ENCODE results near the gene SHLD1. TPM values are rescaled to one million over a fixed set of nuclear protein-coding genes. Genes with fewer than 3 reads are reported as not detected.

Gene SHLD1
- total and polyA plus RNA-seq, 4 donors, result 6.2 to 9.0 (median 8.6) TPM

DNA sequence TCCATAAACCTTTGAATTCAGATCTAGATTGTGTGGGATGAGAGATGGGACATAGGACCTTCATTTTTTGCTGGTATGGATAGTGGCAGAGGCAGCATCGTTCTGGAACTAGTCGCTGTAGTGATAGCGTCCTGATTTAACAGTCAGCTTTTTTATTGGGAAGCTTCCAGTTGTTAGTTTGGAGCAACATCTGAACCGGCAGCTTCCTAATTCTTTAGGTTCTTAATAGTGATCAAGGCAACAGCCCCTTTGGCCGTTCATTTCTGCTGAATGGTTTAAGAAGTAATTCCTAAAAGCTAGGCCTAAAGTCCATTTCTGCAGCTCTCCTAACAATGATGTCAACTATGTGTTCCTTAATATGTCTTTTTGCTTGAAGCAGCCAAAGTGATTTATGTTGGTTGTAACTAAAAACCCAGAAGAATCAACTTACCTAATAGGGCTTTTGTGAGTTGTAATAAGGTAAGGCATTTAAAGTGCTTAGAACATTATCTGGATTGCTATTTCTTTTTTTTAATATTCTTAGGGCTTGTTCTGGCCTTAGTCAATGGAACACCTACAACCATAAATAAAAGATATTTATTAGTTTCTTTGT lies 90.3 kb downstream of the SHLD1 start:
- H3K36me3 ChIP-seq (ENCODE audit: control insufficient read depth, insufficient read depth, low read length), result no peaks in the 10 kb centered on the region
- H3K4me3 ChIP-seq (ENCODE audit: low read depth, low read length), result no peak overlapping the region
- H3K27ac ChIP-seq (ENCODE audit: low read depth, low read length), result no peak overlapping the region

DNA sequence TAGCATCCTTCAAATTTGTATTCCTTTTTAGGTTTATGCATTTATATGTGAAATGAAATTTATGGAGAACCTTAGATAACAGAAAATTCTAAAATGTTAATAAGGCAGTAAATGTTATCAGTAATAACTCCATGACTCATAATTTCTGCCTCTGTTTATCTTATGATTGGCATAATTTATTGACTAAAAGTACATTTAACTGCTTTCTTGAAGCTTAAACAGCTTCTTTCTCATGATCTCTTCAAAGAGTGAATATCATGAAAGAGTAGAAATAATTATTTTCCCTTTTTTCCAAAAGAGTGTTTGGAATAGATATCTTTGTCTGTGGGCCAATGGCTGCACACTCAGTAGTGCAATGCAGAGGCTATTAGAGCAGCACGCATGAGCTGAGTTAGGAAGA lies 91.3 kb downstream of the SHLD1 start:
- Histone ChIP-seq H3K27me3 (ENCODE audit: control insufficient read depth, insufficient read depth, low read length) (no peaks in the 10 kb centered on the region), H3K4me3 (ENCODE audit: low read depth, low read length) (no peak overlapping the region), H3K4me1 (ENCODE audit: control insufficient read depth, insufficient read depth, low read length) (no peaks in the 10 kb centered on the region), H3K27ac (ENCODE audit: low read depth, low read length) (no peak overlapping the region), H3K9me3 (ENCODE audit: control insufficient read depth, insufficient read depth, low read length) (no peaks in the 10 kb centered on the region), H3K36me3 (ENCODE audit: control insufficient read depth, insufficient read depth, low read length) (no peaks in the 10 kb centered on the region)
- no peak for DNase-seq (ENCODE audit: low read depth in 4 of 6, low spot score in 6 of 6)
- WGBS (ENCODE audit: insufficient coverage), result no CpG with 5 or more reads among the region's 1 CpG

More for the DNA sequence above, 90.3 kb downstream of the SHLD1 start:
- no peaks in the 10 kb centered on the region for H3K9me3 ChIP-seq (ENCODE audit: control insufficient read depth, insufficient read depth, low read length)
- no peak for DNase-seq (ENCODE audit: low read depth in 4 of 6, low spot score in 6 of 6)
- no peaks in the 10 kb centered on the region for H3K27me3 ChIP-seq (ENCODE audit: control insufficient read depth, insufficient read depth, low read length)
- H3K4me1 ChIP-seq (ENCODE audit: control insufficient read depth, insufficient read depth, low read length), result peaks cover under 1% of the 10 kb centered on the region
- 92% methylated on average over 3 of the region's 5 CpGs for WGBS (ENCODE audit: insufficient coverage)

DNA sequence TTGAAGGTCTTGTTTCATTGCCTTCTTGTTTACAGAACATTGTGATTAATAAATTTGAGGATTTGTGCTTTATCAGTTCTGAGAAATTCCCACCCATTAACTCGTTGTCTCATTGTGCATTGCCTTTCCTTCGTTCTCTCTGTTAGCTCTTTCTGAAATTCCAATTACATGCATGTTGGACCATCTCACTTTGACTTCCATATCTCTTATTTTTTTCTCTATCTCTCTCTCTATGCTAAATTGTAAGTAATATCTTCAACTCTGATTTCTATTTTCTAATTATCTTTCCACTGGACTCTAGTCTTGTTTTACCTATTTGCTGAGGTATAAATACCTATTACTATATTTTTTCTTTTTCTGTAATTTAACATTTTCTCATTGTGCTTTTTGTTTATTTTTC lies 92.3 kb downstream of the SHLD1 start:
- no peaks in the 10 kb centered on the region for H3K27me3 ChIP-seq (ENCODE audit: control insufficient read depth, insufficient read depth, low read length)
- no peaks in the 10 kb centered on the region for H3K4me1 ChIP-seq (ENCODE audit: control insufficient read depth, insufficient read depth, low read length)
- no peak for DNase-seq (ENCODE audit: low read depth in 4 of 6, low spot score in 6 of 6)
- H3K9me3 ChIP-seq (ENCODE audit: control insufficient read depth, insufficient read depth, low read length), result no peaks in the 10 kb centered on the region
- H3K36me3 ChIP-seq (ENCODE audit: control insufficient read depth, insufficient read depth, low read length), result no peaks in the 10 kb centered on the region
- H3K27ac ChIP-seq (ENCODE audit: low read depth, low read length), result no peak overlapping the region
- no CpG with 5 or more reads among the region's 2 CpGs for WGBS (ENCODE audit: insufficient coverage)
- no peak overlapping the region for H3K4me3 ChIP-seq (ENCODE audit: low read depth, low read length)

DNA sequence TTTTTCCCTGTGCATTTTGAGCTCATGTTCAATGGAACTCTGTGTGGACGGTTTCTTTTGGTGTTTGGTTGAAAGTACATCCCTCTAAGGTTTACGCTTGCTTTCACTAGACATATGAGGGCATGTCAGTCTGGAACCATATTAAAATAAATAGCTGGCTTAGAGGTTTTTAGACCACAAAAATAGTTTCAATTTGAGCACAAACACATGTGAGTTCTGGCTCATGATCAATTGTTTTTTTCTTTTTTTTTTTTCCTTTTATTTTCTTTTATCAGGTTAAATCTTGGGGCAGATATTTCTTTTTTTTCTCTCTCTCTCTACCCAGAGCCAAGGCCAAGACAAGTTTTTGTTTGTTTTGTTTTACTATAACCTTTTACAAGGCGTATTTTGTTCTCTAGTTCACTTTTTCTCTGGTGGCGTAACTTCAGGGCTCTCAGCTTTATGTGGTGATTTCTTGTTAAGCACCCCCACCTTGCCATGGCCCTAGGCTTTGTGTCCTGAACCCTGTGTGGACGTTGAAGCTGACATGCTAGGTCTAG lies 92.9 kb downstream of the SHLD1 start:
- WGBS (ENCODE audit: insufficient coverage), result 86% methylated on average over 2 of the region's 5 CpGs
- no peaks in the 10 kb centered on the region for H3K9me3 ChIP-seq (ENCODE audit: control insufficient read depth, insufficient read depth, low read length)
- no peaks in the 10 kb centered on the region for H3K4me1 ChIP-seq (ENCODE audit: control insufficient read depth, insufficient read depth, low read length)
- H3K27ac ChIP-seq (ENCODE audit: low read depth, low read length), result no peak overlapping the region
- DNase-seq (ENCODE audit: low read depth in 4 of 6, low spot score in 6 of 6), result no peak
- no peaks in the 10 kb centered on the region for H3K27me3 ChIP-seq (ENCODE audit: control insufficient read depth, insufficient read depth, low read length)
- no peaks in the 10 kb centered on the region for H3K36me3 ChIP-seq (ENCODE audit: control insufficient read depth, insufficient read depth, low read length)
- no peak overlapping the region for H3K4me3 ChIP-seq (ENCODE audit: low read depth, low read length)

DNA sequence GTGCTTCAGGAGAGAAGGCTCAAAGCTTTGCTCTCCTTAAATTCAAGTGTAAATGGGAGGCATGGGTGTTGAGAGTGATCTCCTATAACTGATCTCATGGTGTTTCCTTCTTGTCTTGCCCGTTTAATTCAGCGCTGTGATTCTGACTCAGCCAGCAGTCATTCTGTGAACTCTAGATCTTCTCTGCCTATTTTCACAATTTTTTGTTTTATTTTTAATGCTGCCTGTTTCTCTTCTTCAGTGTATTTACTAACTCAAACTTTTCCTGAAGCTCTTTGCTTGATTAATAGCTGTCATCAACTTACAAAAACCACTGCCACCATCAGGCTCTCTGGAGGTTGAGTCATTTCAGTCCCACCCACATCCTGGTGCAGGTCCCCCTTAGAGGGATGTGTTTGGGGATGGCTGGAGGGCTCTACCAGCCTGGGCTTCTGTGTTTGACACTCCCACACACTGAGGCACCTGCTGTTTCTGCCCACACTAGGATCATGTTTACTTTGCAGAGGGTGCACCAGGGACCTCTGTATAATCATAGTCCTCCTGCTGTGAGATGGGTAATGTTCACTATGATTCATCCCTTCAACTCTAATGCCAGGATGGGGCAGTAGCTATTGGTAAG lies 94.0 kb downstream of the SHLD1 start:
- Histone ChIP-seq H3K27me3 (ENCODE audit: control insufficient read depth, insufficient read depth, low read length) (no peaks in the 10 kb centered on the region), H3K27ac (ENCODE audit: low read depth, low read length) (no peak overlapping the region), H3K4me3 (ENCODE audit: low read depth, low read length) (no peak overlapping the region), H3K36me3 (ENCODE audit: control insufficient read depth, insufficient read depth, low read length) (no peaks in the 10 kb centered on the region), H3K4me1 (ENCODE audit: control insufficient read depth, insufficient read depth, low read length) (no peaks in the 10 kb centered on the region), H3K9me3 (ENCODE audit: control insufficient read depth, insufficient read depth, low read length) (no peaks in the 10 kb centered on the region)
- WGBS (ENCODE audit: insufficient coverage), result 100% methylated on average over 1 of the region's 2 CpGs
- DNase-seq (ENCODE audit: low read depth in 4 of 6, low spot score in 6 of 6), result no peak

DNA sequence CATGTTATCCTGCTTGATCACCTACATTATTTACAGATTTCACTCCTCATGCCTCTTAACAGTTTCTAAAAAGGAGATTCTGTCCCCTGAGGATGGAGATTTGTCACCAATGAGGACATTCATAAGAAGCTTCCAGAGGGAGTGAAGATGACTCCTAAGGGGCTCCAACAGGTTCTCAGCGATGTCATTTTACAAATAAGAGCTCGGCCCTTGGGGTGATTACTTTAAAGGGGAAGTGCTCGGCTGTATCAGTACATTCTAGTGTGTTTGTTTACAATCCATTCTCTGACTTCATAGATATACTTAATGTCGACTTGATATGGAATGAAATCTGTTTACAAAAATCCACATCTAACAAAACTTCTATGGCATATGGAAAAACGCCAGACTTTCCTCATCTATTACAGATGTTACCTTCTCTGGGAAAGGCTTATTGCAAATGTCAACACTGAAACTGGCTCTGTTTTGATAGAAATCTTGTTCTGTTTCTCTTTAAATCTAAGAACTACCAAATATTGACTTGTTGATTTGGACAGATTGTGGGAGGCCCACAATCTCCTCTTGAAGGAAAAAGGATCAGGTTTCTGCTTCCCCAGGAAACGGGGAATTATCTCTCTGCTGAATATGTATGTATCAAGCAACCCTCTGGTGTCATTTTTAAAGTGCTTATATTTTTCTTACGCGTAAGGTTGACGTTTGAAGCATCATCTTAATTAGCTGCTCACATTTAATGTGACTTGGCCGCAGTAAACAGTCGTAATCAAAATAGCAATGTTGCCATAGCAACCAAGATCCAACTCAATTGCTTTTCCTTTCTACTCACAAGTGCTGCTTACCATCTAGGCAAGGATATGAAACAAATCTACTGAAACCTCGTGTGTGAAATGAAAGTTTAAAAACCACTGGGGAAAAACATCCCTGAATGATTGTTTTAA lies 95.7 kb downstream of the SHLD1 start:
- H3K4me3 ChIP-seq (ENCODE audit: low read depth, low read length), result no peak overlapping the region
- no peaks in the 10 kb centered on the region for H3K4me1 ChIP-seq (ENCODE audit: control insufficient read depth, insufficient read depth, low read length)
- DNase-seq (ENCODE audit: low read depth in 4 of 6, low spot score in 6 of 6), result peak in 5 of 6 donors; percentile 44 to 95 (median 68)
- no CpG with 5 or more reads among the region's 12 CpGs for WGBS (ENCODE audit: insufficient coverage)
- H3K9me3 ChIP-seq (ENCODE audit: control insufficient read depth, insufficient read depth, low read length), result no peaks in the 10 kb centered on the region
- H3K36me3 ChIP-seq (ENCODE audit: control insufficient read depth, insufficient read depth, low read length), result no peaks in the 10 kb centered on the region
- no peak overlapping the region for H3K27ac ChIP-seq (ENCODE audit: low read depth, low read length)
- no peaks in the 10 kb centered on the region for H3K27me3 ChIP-seq (ENCODE audit: control insufficient read depth, insufficient read depth, low read length)

DNA sequence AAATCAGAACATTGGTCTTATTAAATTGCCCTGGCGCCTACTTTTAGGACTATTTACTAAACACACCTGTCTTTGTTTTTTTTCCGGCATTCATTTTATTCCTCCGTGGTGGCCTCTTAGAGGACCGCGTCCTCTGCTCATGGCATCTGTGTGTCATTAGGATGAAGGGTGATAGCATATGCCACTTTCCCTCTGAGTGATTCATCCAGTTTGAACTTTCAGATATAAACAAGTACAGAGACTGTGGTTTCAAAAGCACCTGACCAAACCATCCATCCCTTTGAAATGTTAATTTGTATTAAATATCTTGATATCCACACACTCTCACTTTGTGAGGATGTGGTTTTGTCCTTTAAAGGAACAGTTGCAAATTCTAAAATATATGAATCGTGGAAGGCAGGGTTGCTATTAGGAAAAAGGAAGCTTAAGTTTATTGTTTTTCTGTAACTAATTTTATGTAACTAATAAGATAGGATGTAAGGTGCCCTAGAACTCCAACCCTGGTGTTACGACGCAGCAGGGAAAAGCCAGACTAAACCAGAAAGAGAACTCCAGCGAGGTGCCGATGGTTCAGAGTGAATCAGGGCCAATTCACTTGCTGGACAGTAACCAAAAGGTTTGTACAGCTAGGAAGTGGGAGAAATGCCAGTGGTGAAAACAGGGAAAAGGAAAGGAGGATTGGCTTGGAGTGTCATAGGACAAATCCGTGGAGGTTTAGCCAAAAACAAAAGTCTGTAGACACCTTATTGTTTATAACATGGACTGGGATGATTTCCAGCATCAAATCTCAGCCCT lies 98.7 kb downstream of the SHLD1 start:
- DNase-seq (ENCODE audit: low read depth in 4 of 6, low spot score in 6 of 6), result peak in 1 of 6 donors; percentile 37
- no peak overlapping the region for H3K27ac ChIP-seq (ENCODE audit: low read depth, low read length)
- no peaks in the 10 kb centered on the region for H3K4me1 ChIP-seq (ENCODE audit: control insufficient read depth, insufficient read depth, low read length)
- H3K36me3 ChIP-seq (ENCODE audit: control insufficient read depth, insufficient read depth, low read length), result no peaks in the 10 kb centered on the region
- no peaks in the 10 kb centered on the region for H3K9me3 ChIP-seq (ENCODE audit: control insufficient read depth, insufficient read depth, low read length)
- no peak overlapping the region for H3K4me3 ChIP-seq (ENCODE audit: low read depth, low read length)
- 43% methylated on average over 4 of the region's 11 CpGs for WGBS (ENCODE audit: insufficient coverage)
- H3K27me3 ChIP-seq (ENCODE audit: control insufficient read depth, insufficient read depth, low read length), result no peaks in the 10 kb centered on the region

DNA sequence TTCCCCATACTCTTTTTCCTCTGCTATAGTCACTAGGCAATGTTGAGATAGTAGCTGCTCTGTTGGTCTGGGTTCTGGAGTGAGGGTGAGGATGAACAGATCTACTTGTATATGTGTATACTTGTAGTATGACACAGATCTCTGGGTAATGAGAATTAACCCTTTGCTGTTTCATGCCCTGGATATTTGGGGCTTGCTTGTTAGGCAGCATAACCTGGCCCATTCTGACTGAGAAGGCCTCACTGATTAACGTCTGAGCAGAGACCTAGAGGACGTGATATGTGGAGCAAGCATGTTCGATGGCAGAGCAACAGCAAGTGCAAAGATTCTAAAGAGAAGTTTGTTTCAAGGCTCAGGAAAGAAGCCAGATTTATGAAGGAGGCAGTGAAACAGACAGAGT lies 105.7 kb downstream of the SHLD1 start:
- Histone ChIP-seq H3K9me3 (ENCODE audit: control insufficient read depth, insufficient read depth, low read length) (no peaks in the 10 kb centered on the region), H3K4me1 (ENCODE audit: control insufficient read depth, insufficient read depth, low read length) (no peaks in the 10 kb centered on the region), H3K4me3 (ENCODE audit: low read depth, low read length) (no peak overlapping the region), H3K27me3 (ENCODE audit: control insufficient read depth, insufficient read depth, low read length) (no peaks in the 10 kb centered on the region), H3K27ac (ENCODE audit: low read depth, low read length) (no peak overlapping the region), H3K36me3 (ENCODE audit: control insufficient read depth, insufficient read depth, low read length) (no peaks in the 10 kb centered on the region)
- WGBS (ENCODE audit: insufficient coverage), result 93% methylated on average over 3 of the region's 3 CpGs
- DNase-seq (ENCODE audit: low read depth in 4 of 6, low spot score in 6 of 6), result no peak

DNA sequence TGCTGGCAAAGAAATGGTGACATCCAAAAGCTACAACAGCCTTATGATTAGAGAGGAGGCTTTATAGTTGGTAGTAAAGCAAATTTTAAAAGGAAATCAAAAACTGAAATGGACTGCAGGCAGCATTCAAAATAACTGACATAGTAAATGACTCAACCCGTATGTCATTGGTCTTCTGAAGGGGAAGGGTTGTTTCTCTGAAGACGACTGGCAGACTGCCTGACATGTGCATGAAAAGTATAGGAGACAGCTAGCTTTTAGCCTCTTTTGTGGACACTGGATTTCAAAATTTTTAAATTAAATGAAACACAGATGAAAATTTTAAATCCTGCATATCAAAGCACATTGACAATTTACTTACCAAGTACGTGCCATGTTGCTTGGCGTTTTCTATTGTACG lies 109.4 kb downstream of the SHLD1 start:
- 100% methylated on average over 2 of the region's 5 CpGs for WGBS (ENCODE audit: insufficient coverage)
- no peaks in the 10 kb centered on the region for H3K27me3 ChIP-seq (ENCODE audit: control insufficient read depth, insufficient read depth, low read length)
- no peak overlapping the region for H3K27ac ChIP-seq (ENCODE audit: low read depth, low read length)
- H3K4me1 ChIP-seq (ENCODE audit: control insufficient read depth, insufficient read depth, low read length), result peaks cover 5% of the 10 kb centered on the region
- H3K36me3 ChIP-seq (ENCODE audit: control insufficient read depth, insufficient read depth, low read length), result no peaks in the 10 kb centered on the region
- no peak overlapping the region for H3K4me3 ChIP-seq (ENCODE audit: low read depth, low read length)
- DNase-seq (ENCODE audit: low read depth in 4 of 6, low spot score in 6 of 6), result no peak
- H3K9me3 ChIP-seq (ENCODE audit: control insufficient read depth, insufficient read depth, low read length), result no peaks in the 10 kb centered on the region
